PC-3 (cell line): ENCODE results near the gene CCDC30.

Experiments used
- CTCF ChIP-seq: fragments of 300-600 bp; sonication (generic); conservative IDR thresholded peaks from 2 replicates; pipeline ENCODE4 v1.5.1; 2017; ENCODE audit warnings: antibody characterized with exemption, low read depth, mild to moderate bottlenecking, low read length
- EZH2 ChIP-seq: fragments of 300-600 bp; sonication (generic); IDR thresholded peaks from one replicate; pipeline ENCODE4 v1.6.1; 2017; ENCODE audit warnings: antibody characterized with exemption, mild to moderate bottlenecking, low read length; ENCODE audit not compliant: unreplicated experiment

GRCh38 chr1:42456010-42456753, 6.9 kb upstream of the CCDC30 start, which contains the start of the genes PPCS and ZMYND12:
- TF ChIP-seq CTCF (no peak), EZH2 (no peak)
